RWPE2 (cell line): ENCODE data around the gene PLEKHM3.

Experiments
- ATAC-seq: fragments of 200-7000 bp; cut with Tn5 transposase; 3 replicates; pipeline ENCODE4 v1.9.1; 2021; ENCODE audit warnings: low read depth
- DNase-seq: peaks from one replicate; pipeline ENCODE4 v3.0.0-alpha.2; 2020; ENCODE audit warnings: low spot score
- H3K27ac ChIP-seq: fragments of 450-650 bp; 2 replicates; pipeline ENCODE4 v1.5.1; 2017; ENCODE audit warnings: mild to moderate bottlenecking; ENCODE audit not compliant: poor library complexity, severe bottlenecking
- H3K27me3 ChIP-seq: fragments of 250-450 bp; sonication (Bioruptor Pico); 2 replicates; pipeline ENCODE4 v1.5.1; 2021; ENCODE audit warnings: mild to moderate bottlenecking, moderate library complexity; ENCODE audit not compliant: insufficient read depth, poor library complexity, severe bottlenecking
- H3K36me3 ChIP-seq: fragments of 250-450 bp; sonication (Bioruptor Pico); 2 replicates; pipeline ENCODE4 v1.5.1; 2020; ENCODE audit warnings: low read depth, mild to moderate bottlenecking, moderate library complexity
- H3K4me1 ChIP-seq: fragments of 250-450 bp; sonication (Bioruptor Pico); 2 replicates; pipeline ENCODE4 v1.5.1; 2021; ENCODE audit warnings: mild to moderate bottlenecking, moderate library complexity; ENCODE audit not compliant: insufficient read depth, poor library complexity, severe bottlenecking
- H3K4me3 ChIP-seq: fragments of 250-450 bp; sonication (Bioruptor Pico); 2 replicates; pipeline ENCODE4 v1.5.1; 2021; ENCODE audit warnings: mild to moderate bottlenecking, moderate library complexity; ENCODE audit not compliant: severe bottlenecking
- H3K9me3 ChIP-seq: fragments of 250-450 bp; sonication (Bioruptor Pico); 2 replicates; pipeline ENCODE4 v1.5.1; 2021; ENCODE audit warnings: mild to moderate bottlenecking, moderate library complexity; ENCODE audit not compliant: severe bottlenecking
- TF ChIP-seq, protein P1 (sequence below): fragments of 450-650 bp; IDR thresholded peaks from one replicate; pipeline ENCODE4 v1.5.1; 2017; ENCODE audit warnings: mild to moderate bottlenecking, moderate library complexity; ENCODE audit not compliant: poor library complexity, severe bottlenecking

PLEKHM3 gene

GRCh38 chr2:207840101-207840500 lies 185.2 kb downstream of the PLEKHM3 start:
- Histone ChIP-seq H3K4me3 (no peak overlapping the region), H3K4me1 (no peaks in the 10 kb centered on the region), H3K27ac (no peak overlapping the region), H3K27me3 (no peaks in the 10 kb centered on the region), H3K36me3 (no peaks in the 10 kb centered on the region), H3K9me3 (no peaks in the 10 kb centered on the region)
- TF ChIP-seq, protein P1, sequence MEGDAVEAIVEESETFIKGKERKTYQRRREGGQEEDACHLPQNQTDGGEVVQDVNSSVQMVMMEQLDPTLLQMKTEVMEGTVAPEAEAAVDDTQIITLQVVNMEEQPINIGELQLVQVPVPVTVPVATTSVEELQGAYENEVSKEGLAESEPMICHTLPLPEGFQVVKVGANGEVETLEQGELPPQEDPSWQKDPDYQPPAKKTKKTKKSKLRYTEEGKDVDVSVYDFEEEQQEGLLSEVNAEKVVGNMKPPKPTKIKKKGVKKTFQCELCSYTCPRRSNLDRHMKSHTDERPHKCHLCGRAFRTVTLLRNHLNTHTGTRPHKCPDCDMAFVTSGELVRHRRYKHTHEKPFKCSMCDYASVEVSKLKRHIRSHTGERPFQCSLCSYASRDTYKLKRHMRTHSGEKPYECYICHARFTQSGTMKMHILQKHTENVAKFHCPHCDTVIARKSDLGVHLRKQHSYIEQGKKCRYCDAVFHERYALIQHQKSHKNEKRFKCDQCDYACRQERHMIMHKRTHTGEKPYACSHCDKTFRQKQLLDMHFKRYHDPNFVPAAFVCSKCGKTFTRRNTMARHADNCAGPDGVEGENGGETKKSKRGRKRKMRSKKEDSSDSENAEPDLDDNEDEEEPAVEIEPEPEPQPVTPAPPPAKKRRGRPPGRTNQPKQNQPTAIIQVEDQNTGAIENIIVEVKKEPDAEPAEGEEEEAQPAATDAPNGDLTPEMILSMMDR: no peak
- no peak for ATAC-seq
- no peak for DNase-seq

GRCh38 chr2:207839575-207839974 lies 185.8 kb downstream of the PLEKHM3 start:
- no peaks in the 10 kb centered on the region for H3K27me3 ChIP-seq
- DNase-seq (no peak), ATAC-seq (no peak)
- no peak overlapping the region for H3K4me3 ChIP-seq
- no peaks in the 10 kb centered on the region for H3K4me1 ChIP-seq
- no peak overlapping the region for H3K27ac ChIP-seq
- no peaks in the 10 kb centered on the region for H3K9me3 ChIP-seq
- H3K36me3 ChIP-seq: no peaks in the 10 kb centered on the region
- TF ChIP-seq, protein P1: no peak

- TF ChIP-seq, protein P1: no peak
- Histone ChIP-seq H3K4me1 (no peaks in the 10 kb centered on the region), H3K36me3 (no peaks in the 10 kb centered on the region), H3K9me3 (no peaks in the 10 kb centered on the region), H3K27me3 (no peaks in the 10 kb centered on the region), H3K27ac (no peak overlapping the region), H3K4me3 (no peak overlapping the region)
- no peak for DNase-seq
- no peak for ATAC-seq
These were observed 186.3 kb downstream of the PLEKHM3 start for GRCh38 chr2:207839028-207839427.

- Histone ChIP-seq H3K27me3 (no peaks in the 10 kb centered on the region), H3K9me3 (no peaks in the 10 kb centered on the region), H3K4me3 (no peak overlapping the region), H3K27ac (no peak overlapping the region), H3K36me3 (no peaks in the 10 kb centered on the region), H3K4me1 (no peaks in the 10 kb centered on the region)
- TF ChIP-seq, protein P1: no peak
- DNase-seq (no peak), ATAC-seq (no peak)
These were observed 188.7 kb downstream of the PLEKHM3 start for GRCh38 chr2:207836521-207837133.

DNA sequence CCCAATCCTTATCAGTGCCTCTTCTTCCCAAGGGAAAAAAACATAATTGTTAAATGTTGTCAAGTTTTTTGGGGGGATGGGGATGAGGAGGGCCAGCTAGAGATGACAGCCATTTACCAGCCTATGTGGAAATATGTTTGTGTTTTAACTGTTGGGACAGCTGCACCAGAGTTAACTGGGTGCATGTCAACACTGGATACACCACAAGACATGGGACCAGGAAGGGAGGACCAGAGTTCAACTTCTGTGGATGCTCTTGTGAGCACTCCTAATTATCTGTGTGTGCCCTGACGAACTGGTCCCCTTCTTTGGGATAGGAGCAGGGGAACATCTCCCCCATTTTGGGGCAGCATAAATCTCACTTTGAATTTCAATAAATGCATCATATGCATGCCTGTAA lies 189.5 kb downstream of the PLEKHM3 start:
- Histone ChIP-seq H3K27me3 (no peaks in the 10 kb centered on the region), H3K9me3 (no peaks in the 10 kb centered on the region), H3K4me3 (no peak overlapping the region), H3K4me1 (no peaks in the 10 kb centered on the region), H3K27ac (no peak overlapping the region), H3K36me3 (no peaks in the 10 kb centered on the region)
- ATAC-seq: no peak
- DNase-seq: no peak
- TF ChIP-seq, protein P1: no peak
